Endodermal cell (in vitro differentiated cells): ENCODE data around the gene NFKBIZ. TPM values are rescaled to one million over a fixed set of nuclear protein-coding genes. Genes with fewer than 3 reads are reported as not detected.

Experiments used
- DNase-seq: peaks from one replicate; pipeline ENCODE4 v3.0.0-alpha.2; 2017
- H3K27ac ChIP-seq: 2 replicates; pipeline ENCODE4 v1.5.1; 2013; ENCODE audit warnings: mild to moderate bottlenecking, low read depth, low read length, moderate library complexity
- H3K27me3 ChIP-seq: 2 replicates; pipeline ENCODE4 v1.6.1; 2013; ENCODE audit warnings: mild to moderate bottlenecking, low read length, moderate library complexity; ENCODE audit not compliant: insufficient read depth, control insufficient read depth, poor library complexity, severe bottlenecking
- H3K36me3 ChIP-seq: 2 replicates; pipeline ENCODE4 v1.7.0; 2013; ENCODE audit warnings: mild to moderate bottlenecking, low read length, moderate library complexity; ENCODE audit not compliant: control insufficient read depth, insufficient read depth
- H3K4me1 ChIP-seq: one replicate; pipeline ENCODE4 v1.7.0; 2013; ENCODE audit warnings: low read length; ENCODE audit not compliant: control insufficient read depth, insufficient read depth
- H3K4me3 ChIP-seq: 2 replicates; pipeline ENCODE4 v1.5.1; 2013; ENCODE audit warnings: mild to moderate bottlenecking, low read length, moderate library complexity
- H3K9ac ChIP-seq: 2 replicates; pipeline ENCODE4 v1.6.1; 2013; ENCODE audit warnings: mild to moderate bottlenecking, low read length, moderate library complexity; ENCODE audit not compliant: poor library complexity, severe bottlenecking; ENCODE audit errors: extremely low read depth
- H3K9me3 ChIP-seq: 2 replicates; pipeline ENCODE4 v1.6.1; 2013; ENCODE audit warnings: mild to moderate bottlenecking, low read length, moderate library complexity; ENCODE audit not compliant: control insufficient read depth
- H3K27ac Mint-ChIP-seq: 2 replicates; pipeline ENCODE4 v1.8.0; 2020; ENCODE audit warnings: mixed read lengths
- H3K27me3 Mint-ChIP-seq: 2 replicates; pipeline ENCODE4 v1.8.0; 2021; ENCODE audit warnings: mild to moderate bottlenecking, mixed read lengths; ENCODE audit not compliant: insufficient read depth
- H3K36me3 Mint-ChIP-seq: 2 replicates; pipeline ENCODE4 v1.8.0; 2020; ENCODE audit warnings: low read depth, mixed read lengths
- H3K4me1 Mint-ChIP-seq: 2 replicates; pipeline ENCODE4 v1.8.0; 2020; ENCODE audit warnings: mixed read lengths
- H3K4me3 Mint-ChIP-seq: 2 replicates; pipeline ENCODE4 v1.8.0; 2020; ENCODE audit warnings: mild to moderate bottlenecking, moderate library complexity, mixed read lengths
- H3K9me3 Mint-ChIP-seq: 2 replicates; pipeline ENCODE4 v1.8.0; 2020; ENCODE audit warnings: mild to moderate bottlenecking, mixed read lengths
- CTCF ChIP-seq: fragments of 200-600 bp; sonication (generic); conservative IDR thresholded peaks from 2 replicates; pipeline ENCODE4 v1.5.0; 2021; ENCODE audit warnings: antibody characterized with exemption, mild to moderate bottlenecking
- WGBS, 2 experiments: methylation state at CpG; one replicate each; pipeline versions ENCODE4 v1.1.5 to v1.1.7; 2013; ENCODE audit warnings: missing lambda C conversion rate in 2 of 2, mixed read lengths in 1 of 2; ENCODE audit not compliant: insufficient coverage in 1 of 2, insufficient read length in 1 of 2; 5-methylcytosine and 5-hydroxymethylcytosine counted together
- total RNA-seq, 2 donors: library from RNA; stranded (reverse); fragmentation: NEBNext Ultra II Directional in 1 of 2; extraction: Animal tissue kit (Norgen Biotek cat#: 25700) in 1 of 2; gene quantifications; 2 replicates in 1 of 2; 3 replicates in 1 of 2; pipeline ENCODE4 v1.2.1, GENCODE V29; 2021

NFKBIZ gene
- total RNA-seq, 2 donors from 2014 or later, result 5.9 to 6.6 TPM

GRCh38 chr3:101811875-101812274 lies 37.4 kb upstream of the NFKBIZ start:
- Mint-ChIP-seq H3K36me3 (no peaks in the 10 kb centered on the region), H3K27me3 (no peaks in the 10 kb centered on the region), H3K4me3 (no peak overlapping the region), H3K27ac (no peak overlapping the region), H3K9me3 (no peaks in the 10 kb centered on the region), H3K4me1 (peaks cover 2% of the 10 kb centered on the region)
- no peaks in the 10 kb centered on the region for H3K9me3 ChIP-seq
- no peak overlapping the region for H3K27ac ChIP-seq
- H3K4me1 ChIP-seq, result no peaks in the 10 kb centered on the region
- no peak overlapping the region for H3K4me3 ChIP-seq
- TF ChIP-seq CTCF, result no peak
- WGBS, 2 experiments, result 86 to 100% methylated on average over 2 of the region's 2 CpGs
- no peaks in the 10 kb centered on the region for H3K27me3 ChIP-seq
- no peak overlapping the region for H3K9ac ChIP-seq
- no peak for DNase-seq
- H3K36me3 ChIP-seq, result no peaks in the 10 kb centered on the region

- H3K27ac ChIP-seq, result no peak overlapping the region
- Mint-ChIP-seq H3K36me3 (no peaks in the 10 kb centered on the region), H3K27ac (no peak overlapping the region), H3K9me3 (no peaks in the 10 kb centered on the region), H3K4me1 (peaks cover 2% of the 10 kb centered on the region), H3K4me3 (no peak overlapping the region), H3K27me3 (no peaks in the 10 kb centered on the region)
- DNase-seq, result no peak
- no peaks in the 10 kb centered on the region for H3K4me1 ChIP-seq
- H3K36me3 ChIP-seq, result no peaks in the 10 kb centered on the region
- no peaks in the 10 kb centered on the region for H3K27me3 ChIP-seq
- no peaks in the 10 kb centered on the region for H3K9me3 ChIP-seq
- no peak for TF ChIP-seq CTCF
- no peak overlapping the region for H3K4me3 ChIP-seq
- no peak overlapping the region for H3K9ac ChIP-seq
These were observed 36.4 kb upstream of the NFKBIZ start for GRCh38 chr3:101812895-101813294.

GRCh38 chr3:101813817-101814440 lies 35.4 kb upstream of the NFKBIZ start:
- no peaks in the 10 kb centered on the region for H3K9me3 Mint-ChIP-seq
- no peak overlapping the region for H3K27ac ChIP-seq
- no peak overlapping the region for H3K9ac ChIP-seq
- peak; percentile 76 for TF ChIP-seq CTCF
- no peak for DNase-seq
- H3K4me3 ChIP-seq, result no peak overlapping the region
- no peaks in the 10 kb centered on the region for H3K27me3 ChIP-seq
- peaks cover 2% of the 10 kb centered on the region for H3K4me1 Mint-ChIP-seq
- no peaks in the 10 kb centered on the region for H3K9me3 ChIP-seq
- H3K4me1 ChIP-seq, result no peaks in the 10 kb centered on the region
- 88 to 98% methylated on average over 4 to 7 of the region's 7 CpGs for WGBS, 2 experiments
- no peaks in the 10 kb centered on the region for H3K36me3 ChIP-seq
- H3K4me3 Mint-ChIP-seq, result no peak overlapping the region
- no peaks in the 10 kb centered on the region for H3K36me3 Mint-ChIP-seq
- no peaks in the 10 kb centered on the region for H3K27me3 Mint-ChIP-seq
- H3K27ac Mint-ChIP-seq, result no peak overlapping the region
